DMS 273 treated with DMSO at 0.1 percent for 48 hours (cell line): Measurements from ENCODE around the gene SLC15A4.
"Not testable (repeated sequence)": the region's sequence is repeated elsewhere in the genome, so short reads cannot be mapped to it uniquely, and the experiment has no call there.

Experiments used
- DNase-seq: peaks from one replicate; lab custom pipeline; 2025; lab: John Stamatoyannopoulos, UW

The SLC15A4 gene

GRCh38 chr12:128814411-128815261 lies 9.1 kb downstream of the SLC15A4 start:
- DNase-seq: no peak

DNA sequence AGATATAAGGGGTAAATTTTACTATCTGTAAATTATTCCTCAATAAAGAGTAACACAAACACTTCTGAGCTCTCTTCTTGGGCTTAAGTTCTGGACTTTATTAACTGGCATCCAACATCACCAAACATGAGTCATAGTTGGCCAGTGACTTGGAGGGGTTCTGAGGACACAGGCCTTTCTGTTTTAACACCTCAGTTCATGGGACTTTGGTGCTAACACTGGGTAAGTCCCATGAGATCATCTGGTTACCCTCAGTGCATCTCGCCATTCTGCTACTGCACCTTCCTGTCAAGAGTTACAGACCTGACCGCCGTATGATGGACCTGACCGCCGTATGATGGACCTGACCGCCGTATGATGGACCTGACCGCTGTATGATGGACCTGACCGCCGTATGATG lies 9.9 kb downstream of the SLC15A4 start:
- DNase-seq: no peak

DNA sequence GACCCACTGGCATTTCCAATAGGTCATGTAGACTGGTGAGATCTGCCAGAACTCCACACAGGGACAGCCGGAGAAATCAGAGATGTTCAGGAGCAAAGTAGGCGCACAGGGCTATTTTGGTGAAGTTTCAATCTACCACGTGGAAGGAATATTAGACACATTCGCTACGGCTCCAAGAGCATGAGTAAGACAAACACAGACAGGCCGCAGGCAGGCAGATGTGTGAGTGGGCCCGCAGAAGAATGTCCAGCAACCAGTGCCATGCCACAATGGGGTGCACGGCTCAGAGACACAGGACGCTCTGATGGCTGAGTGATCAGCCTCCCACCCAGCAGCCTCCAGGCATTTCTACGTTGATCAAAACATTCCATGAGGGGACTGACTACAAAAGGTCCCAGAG lies 10.4 kb downstream of the SLC15A4 start:
- DNase-seq: no peak

DNA sequence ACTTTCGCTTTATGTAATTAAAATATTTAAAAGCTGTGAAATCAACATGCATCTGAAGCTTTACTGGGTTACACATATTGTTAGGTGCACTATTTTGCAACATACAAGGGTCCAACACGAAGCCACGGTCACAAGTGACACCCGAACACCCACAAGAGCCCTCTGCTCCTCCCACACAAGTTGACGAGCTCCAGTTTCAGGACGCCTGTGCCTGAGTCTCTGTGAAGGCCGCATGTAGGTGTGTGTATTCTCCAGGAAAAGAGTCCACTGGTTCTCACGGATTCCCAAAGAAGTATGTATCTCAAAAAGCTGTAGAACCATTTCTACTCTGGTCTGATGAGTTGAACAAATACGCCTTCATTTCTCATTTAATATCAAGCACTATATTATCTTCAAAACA lies 12.0 kb downstream of the SLC15A4 start:
- no peak for DNase-seq

- DNase-seq: no peak
Measured at GRCh38 chr12:128810182-128811127, 13.3 kb downstream of the SLC15A4 start.

DNA sequence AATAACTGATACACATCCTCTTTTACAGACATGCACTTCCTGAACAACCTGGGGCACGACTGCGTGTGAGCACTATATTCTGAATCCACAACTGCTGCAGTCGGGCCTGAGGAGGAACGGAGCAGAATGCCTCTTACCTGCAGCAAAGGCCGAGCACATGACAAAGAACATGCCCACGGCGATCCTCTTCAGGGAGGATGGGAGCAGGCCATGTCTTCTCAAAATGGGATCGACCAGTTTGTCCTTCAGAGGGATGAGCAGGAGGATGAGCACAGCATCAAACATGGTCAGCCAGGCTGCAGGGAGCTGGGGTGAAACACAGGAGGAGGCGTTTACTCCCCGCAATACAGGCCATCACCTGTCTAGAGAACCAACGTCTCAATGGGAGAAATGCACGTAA lies 15.1 kb downstream of the SLC15A4 start:
- DNase-seq: no peak

- no peak for DNase-seq
Measured at GRCh38 chr12:128807161-128807724, 16.5 kb downstream of the SLC15A4 start.

GRCh38 chr12:128806573-128806972 lies 17.2 kb downstream of the SLC15A4 start:
- DNase-seq: no peak

DNA sequence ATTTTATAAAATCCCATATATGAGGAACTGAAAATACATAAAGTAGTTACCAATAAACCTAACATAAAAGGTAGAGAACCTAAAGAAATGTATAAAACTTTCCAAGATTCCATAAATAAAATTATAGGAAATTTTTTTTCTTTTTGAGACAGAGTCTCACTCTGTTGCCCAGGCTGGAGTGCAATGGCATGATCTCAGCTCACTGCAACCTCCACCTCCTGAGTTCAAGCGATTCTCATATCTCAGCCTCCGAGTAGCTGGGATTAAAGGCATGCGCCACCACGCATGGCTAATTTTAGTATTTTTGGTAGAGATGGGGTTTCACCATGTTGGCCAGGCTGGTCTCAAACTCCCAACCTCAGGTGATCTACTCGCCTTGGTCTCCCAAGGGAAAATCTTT lies 18.4 kb downstream of the SLC15A4 start:
- DNase-seq: not testable (repeated sequence)

DNA sequence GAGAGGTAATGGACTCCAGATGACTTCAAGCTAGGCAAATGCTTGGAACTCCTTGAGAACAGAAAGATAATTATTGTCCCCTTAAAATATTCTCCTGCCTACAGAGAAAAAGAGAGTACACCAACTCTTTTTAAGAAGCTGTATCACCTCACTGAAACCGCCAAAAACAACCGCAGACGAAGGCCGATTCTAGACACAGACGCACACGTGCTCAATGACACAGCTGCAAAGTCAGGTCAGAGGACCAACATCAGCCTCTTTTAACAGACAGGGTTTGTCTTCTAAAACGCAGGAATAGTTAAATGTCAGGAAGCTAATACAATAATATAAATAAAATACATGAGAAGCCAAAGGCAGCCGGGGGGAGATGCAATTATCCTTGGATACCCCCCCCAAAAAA lies 19.0 kb downstream of the SLC15A4 start:
- no peak for DNase-seq

DNA sequence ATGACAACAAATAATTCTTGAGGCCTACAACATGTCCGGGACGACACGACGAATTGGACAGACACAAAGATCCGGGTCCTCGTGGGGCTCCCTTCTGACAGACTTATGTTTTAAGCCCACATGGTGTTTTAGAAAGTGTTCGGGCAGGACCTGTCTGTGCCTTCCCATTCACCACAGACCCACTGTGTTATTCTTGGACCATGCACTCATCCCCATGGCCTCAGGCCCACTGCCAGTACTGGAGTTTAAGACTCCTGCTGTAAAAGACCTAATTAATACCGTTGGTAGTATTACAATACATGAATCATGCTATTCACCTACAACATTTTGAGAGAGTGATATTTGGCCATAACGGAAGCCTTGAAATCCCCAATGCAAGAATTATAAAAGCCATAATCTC lies 20.0 kb downstream of the SLC15A4 start:
- DNase-seq: no peak

GRCh38 chr12:128802756-128803155 lies 21.0 kb downstream of the SLC15A4 start:
- no peak for DNase-seq

GRCh38 chr12:128801879-128802391 lies 21.8 kb downstream of the SLC15A4 start:
- DNase-seq: no peak

GRCh38 chr12:128800606-128801005 lies 23.2 kb downstream of the SLC15A4 start:
- DNase-seq: no peak

DNA sequence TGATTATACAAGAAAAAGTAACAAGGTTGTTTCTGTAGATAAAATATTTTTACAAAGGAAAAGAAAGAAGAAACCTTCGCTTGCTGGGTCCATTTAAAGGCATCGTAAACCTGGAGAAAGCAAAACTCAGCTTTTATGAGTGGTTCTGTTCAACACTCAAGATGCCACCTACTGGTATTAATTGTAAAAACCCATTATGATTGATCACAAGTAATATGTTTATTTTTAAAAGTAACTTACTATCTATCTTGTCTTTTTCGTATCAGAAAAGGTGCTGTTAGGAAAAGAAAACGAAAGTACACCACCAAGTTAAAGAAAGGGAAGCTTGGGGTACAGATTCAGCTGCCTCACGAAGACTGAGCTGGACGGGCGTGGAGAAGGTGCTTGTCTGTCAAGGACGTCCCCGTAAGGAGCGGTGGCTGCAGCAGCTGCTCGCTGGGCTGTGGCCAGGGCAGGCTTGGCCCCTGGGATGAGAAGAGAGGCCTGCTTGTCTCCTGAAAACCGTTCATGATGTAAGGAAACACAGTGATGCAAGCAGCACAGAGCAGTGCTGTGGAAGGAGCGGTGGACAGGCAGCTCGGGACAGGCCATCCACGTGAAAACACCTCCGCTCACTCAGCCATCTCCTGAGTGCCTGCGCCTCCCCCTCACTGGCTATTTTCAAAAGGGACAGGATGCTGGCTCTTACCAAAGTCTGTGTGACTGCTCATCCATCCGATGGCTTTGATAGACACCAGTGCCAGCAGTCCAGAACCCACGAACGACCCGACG lies 25.0 kb downstream of the SLC15A4 start:
- DNase-seq: no peak

- DNase-seq: no peak
Measured at GRCh38 chr12:128797119-128798118, 26.3 kb downstream of the SLC15A4 start.

DNA sequence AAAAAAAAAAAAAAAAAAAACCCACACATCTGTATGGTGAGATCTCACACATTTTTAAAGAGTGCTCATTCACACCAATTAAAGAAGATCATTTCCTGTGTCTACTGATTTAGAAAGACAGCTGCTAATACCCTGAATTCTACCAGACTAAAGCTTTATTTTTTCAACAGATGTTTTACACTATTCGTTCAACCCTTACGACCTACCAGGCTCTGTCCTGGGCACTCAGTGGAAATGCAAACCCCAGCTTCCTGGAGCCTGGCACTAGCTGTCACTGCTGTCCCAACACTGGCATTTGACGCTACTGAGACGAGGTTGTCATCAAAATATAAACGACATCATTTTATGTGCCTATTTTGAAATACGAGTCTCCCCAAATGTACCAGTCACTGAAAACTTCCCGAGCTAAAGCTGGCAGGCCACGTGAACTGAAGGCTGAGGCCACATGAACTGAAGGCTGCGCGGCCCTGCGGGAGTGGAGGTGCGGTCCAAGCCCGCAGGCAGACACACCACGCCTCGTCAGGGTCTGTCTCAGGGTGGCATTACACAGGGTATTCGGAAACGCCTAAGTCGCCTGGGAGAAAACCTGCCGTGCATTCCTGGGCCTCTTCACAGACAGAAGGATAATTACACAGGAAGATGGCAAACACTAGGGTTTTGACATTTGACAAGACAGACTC lies 27.2 kb downstream of the SLC15A4 start:
- DNase-seq: no peak

- no peak for DNase-seq
Measured at GRCh38 chr12:128795530-128796361, 28.0 kb downstream of the SLC15A4 start.
